HepG2 (cell line): ENCODE results near the gene KIF2C. TPM values are rescaled to one million over a fixed set of nuclear protein-coding genes. Genes with fewer than 3 reads are reported as not detected.

ENCODE experiments used
- FOXJ3 ChIP-seq: sonication (generic); formaldehyde crosslinking; IDR thresholded peaks from 2 replicates; pipeline ENCODE4 v1.4.0; 2020; ENCODE audit warnings: missing genetic modification reagents, mild to moderate bottlenecking, borderline replicate concordance
- GATAD1 ChIP-seq: IDR thresholded peaks from 2 replicates; pipeline ENCODE4 v1.6.1; 2016; ENCODE audit warnings: missing genetic modification reagents, missing compliant biosample characterization
- HMGA1 ChIP-seq: sonication (generic); formaldehyde crosslinking; conservative IDR thresholded peaks from 2 replicates; pipeline ENCODE4 v1.4.0; 2020; ENCODE audit warnings: missing genetic modification reagents
- KLF16 ChIP-seq, 2 experiments: sonication (generic) in 1 of 2; formaldehyde crosslinking in 1 of 2; IDR thresholded peaks; 2 replicates each; pipeline versions ENCODE4 v1.6.1 to v1.8.0; 2016 to 2023; ENCODE audit warnings: missing genetic modification reagents in 2 of 2, missing compliant biosample characterization in 1 of 2
- NAIF1 ChIP-seq: sonication (generic); formaldehyde crosslinking; IDR thresholded peaks from 2 replicates; pipeline ENCODE4 v1.5.0; 2020; ENCODE audit warnings: mild to moderate bottlenecking, missing genetic modification reagents, borderline replicate concordance
- NFKB2 ChIP-seq: sonication (generic); formaldehyde crosslinking; IDR thresholded peaks from 2 replicates; pipeline ENCODE4 v1.4.0; 2020; ENCODE audit warnings: missing genetic modification reagents, borderline replicate concordance
- NFYB ChIP-seq: sonication (generic); formaldehyde crosslinking; IDR thresholded peaks from 2 replicates; pipeline ENCODE4 v1.4.0; 2020; ENCODE audit warnings: missing genetic modification reagents
- PRPF4 ChIP-seq: fragments of 200-400 bp; formaldehyde crosslinking; IDR thresholded peaks from 2 replicates; pipeline ENCODE4 v1.6.1; 2016; ENCODE audit warnings: low read length, low read depth; ENCODE audit not compliant: poor library complexity, severe bottlenecking
- RBM39 ChIP-seq: fragments of 200-400 bp; formaldehyde crosslinking; IDR thresholded peaks from one replicate; pipeline ENCODE4 v1.6.1; 2018; ENCODE audit warnings: antibody characterized with exemption, mild to moderate bottlenecking, low read depth, low read length; ENCODE audit not compliant: poor library complexity, severe bottlenecking
- RORA ChIP-seq: sonication (generic); formaldehyde crosslinking; IDR thresholded peaks from 2 replicates; pipeline ENCODE4 v1.5.0; 2020; ENCODE audit warnings: mild to moderate bottlenecking, missing genetic modification reagents, moderate library complexity
- SIX1 ChIP-seq: sonication (generic); formaldehyde crosslinking; IDR thresholded peaks from 2 replicates; pipeline ENCODE4 v1.4.0; 2020; ENCODE audit warnings: missing genetic modification reagents, borderline replicate concordance
- TBP ChIP-seq: sonication (generic); formaldehyde crosslinking; IDR thresholded peaks from 2 replicates; pipeline ENCODE4 v1.5.0; 2020; ENCODE audit warnings: missing genetic modification reagents
- ZNF230 ChIP-seq: sonication (generic); formaldehyde crosslinking; IDR thresholded peaks from 2 replicates; pipeline ENCODE4 v1.4.0; 2020; ENCODE audit warnings: mild to moderate bottlenecking, missing genetic modification reagents
- ZNF383 ChIP-seq: sonication (generic); formaldehyde crosslinking; IDR thresholded peaks from 2 replicates; pipeline ENCODE4 v1.4.0; 2020; ENCODE audit warnings: missing genetic modification reagents, mild to moderate bottlenecking, borderline replicate concordance
- ZNF562 ChIP-seq: sonication (generic); formaldehyde crosslinking; IDR thresholded peaks from 2 replicates; pipeline ENCODE4 v1.8.0; 2022; ENCODE audit warnings: missing genetic modification reagents, borderline replicate concordance
- ZNF761 ChIP-seq: sonication (generic); formaldehyde crosslinking; conservative IDR thresholded peaks from 2 replicates; pipeline ENCODE4 v1.4.0; 2020; ENCODE audit warnings: mild to moderate bottlenecking, missing genetic modification reagents
- ZNF879 ChIP-seq: sonication (generic); formaldehyde crosslinking; IDR thresholded peaks from 2 replicates; pipeline ENCODE4 v1.8.1; 2023; ENCODE audit warnings: missing genetic modification reagents
- ZSCAN29 ChIP-seq: sonication (generic); formaldehyde crosslinking; conservative IDR thresholded peaks from 2 replicates; pipeline ENCODE4 v1.4.0; 2020; ENCODE audit warnings: mild to moderate bottlenecking, missing genetic modification reagents
- polyA plus RNA-seq, 8 experiments: library from polyadenylated mRNA; depleted of rRNA in 3 of 8; stranded (reverse) in 7 of 8; unstranded in 1 of 8; fragments of >200 nt; fragmentation: Illumina TruSeq in 4 of 8; extraction: Trizol in 4 of 8; gene quantifications; 2 replicates each; pipeline versions ENCODE4 v1.2.1 to v1.2.3, GENCODE V29; 2011 to 2016; ENCODE audit warnings: low read depth in 4 of 8, missing spikeins in 1 of 8, mixed read lengths in 1 of 8; ENCODE audit not compliant: insufficient read depth in 1 of 8
- total RNA-seq, 5 experiments: library from RNA; depleted of rRNA; stranded (reverse); fragments of >200 nt; fragmentation: Illumina TruSeq; extraction: Trizol; gene quantifications; 2 replicates each; pipeline ENCODE4 v1.2.3, GENCODE V29; 2016; ENCODE audit warnings: low read depth in 1 of 5
- TF ChIP-seq, protein P1 (sequence below): sonication (generic); formaldehyde crosslinking; conservative IDR thresholded peaks from 2 replicates; pipeline ENCODE4 v1.4.0; 2020; ENCODE audit warnings: missing genetic modification reagents
- TF ChIP-seq, protein P2 (sequence below): sonication (generic); formaldehyde crosslinking; IDR thresholded peaks from 2 replicates; pipeline ENCODE4 v1.4.0; 2020; ENCODE audit warnings: mild to moderate bottlenecking, low read depth, missing genetic modification reagents
- TF ChIP-seq, protein P3 (sequence below): sonication (generic); formaldehyde crosslinking; IDR thresholded peaks from 2 replicates; pipeline ENCODE4 v1.8.1; 2023; ENCODE audit warnings: mild to moderate bottlenecking, missing genetic modification reagents
- TF ChIP-seq, protein P4 (sequence below): IDR thresholded peaks from 2 replicates; pipeline ENCODE4 v1.6.1; 2016; ENCODE audit warnings: low read depth
- TF ChIP-seq, protein P5 (sequence below): sonication (generic); formaldehyde crosslinking; IDR thresholded peaks from 2 replicates; pipeline ENCODE4 v1.5.0; 2020; ENCODE audit warnings: missing genetic modification reagents

The KIF2C gene
- total and polyA plus RNA-seq, 2 of the 13 experiments (the other 11 are each of a cell fraction or from before 2014, with no cell fraction given): 29.7 to 53.7 TPM

DNA sequence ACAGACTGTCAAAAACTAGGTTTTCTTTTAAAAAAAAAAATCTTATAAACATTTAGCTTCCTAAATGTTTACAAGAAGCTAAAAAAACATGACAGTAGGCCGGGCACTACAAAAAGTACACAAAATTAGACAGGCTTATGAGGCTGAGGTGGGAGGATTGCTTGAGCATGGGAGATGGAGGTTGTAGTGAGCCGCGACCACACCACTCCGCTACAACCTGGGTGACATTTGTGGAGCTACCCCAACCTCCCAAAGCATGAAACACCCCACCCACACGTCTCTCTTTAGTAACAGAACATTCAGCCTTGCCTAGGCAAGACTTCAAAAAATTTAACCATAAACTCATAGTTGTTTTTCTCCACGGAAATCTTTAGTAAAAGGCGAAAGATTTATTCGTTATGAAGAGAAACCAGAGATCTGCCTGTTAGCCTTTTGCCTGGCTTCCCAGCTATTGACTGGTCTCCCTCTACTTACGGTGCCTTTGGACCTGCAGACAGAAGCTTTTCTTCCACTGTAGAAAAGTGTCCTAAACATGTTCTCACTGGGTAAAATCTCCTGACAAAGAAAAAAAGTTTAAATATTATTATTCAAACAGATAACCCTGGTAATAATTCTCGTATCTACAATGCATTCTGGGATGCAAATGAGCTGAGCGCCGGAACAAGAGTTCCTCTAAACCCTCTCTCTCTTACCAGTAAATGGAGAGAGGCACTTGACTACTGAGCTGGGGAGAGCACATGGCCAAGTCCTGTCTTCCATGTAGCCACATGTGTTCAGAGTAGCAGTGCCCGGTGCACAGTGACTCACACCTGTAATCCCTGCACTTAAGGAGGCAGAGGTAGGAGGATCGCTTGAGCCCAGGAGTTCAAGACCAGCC, 17.9 kb upstream of the KIF2C start (continued):
- TF ChIP-seq FOXJ3: peak; percentile 8; the same call in 1 of the 2 replicates
- peak; percentile 30; the same call in 1 of the 2 replicates for TF ChIP-seq GATAD1
- TF ChIP-seq, protein P1, sequence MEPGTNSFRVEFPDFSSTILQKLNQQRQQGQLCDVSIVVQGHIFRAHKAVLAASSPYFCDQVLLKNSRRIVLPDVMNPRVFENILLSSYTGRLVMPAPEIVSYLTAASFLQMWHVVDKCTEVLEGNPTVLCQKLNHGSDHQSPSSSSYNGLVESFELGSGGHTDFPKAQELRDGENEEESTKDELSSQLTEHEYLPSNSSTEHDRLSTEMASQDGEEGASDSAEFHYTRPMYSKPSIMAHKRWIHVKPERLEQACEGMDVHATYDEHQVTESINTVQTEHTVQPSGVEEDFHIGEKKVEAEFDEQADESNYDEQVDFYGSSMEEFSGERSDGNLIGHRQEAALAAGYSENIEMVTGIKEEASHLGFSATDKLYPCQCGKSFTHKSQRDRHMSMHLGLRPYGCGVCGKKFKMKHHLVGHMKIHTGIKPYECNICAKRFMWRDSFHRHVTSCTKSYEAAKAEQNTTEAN: 0 out of 2 replicates have a peak, but pooled peaks have one; percentile 45
- TF ChIP-seq RBM39: peak; percentile 24
- TF ChIP-seq, protein P2, sequence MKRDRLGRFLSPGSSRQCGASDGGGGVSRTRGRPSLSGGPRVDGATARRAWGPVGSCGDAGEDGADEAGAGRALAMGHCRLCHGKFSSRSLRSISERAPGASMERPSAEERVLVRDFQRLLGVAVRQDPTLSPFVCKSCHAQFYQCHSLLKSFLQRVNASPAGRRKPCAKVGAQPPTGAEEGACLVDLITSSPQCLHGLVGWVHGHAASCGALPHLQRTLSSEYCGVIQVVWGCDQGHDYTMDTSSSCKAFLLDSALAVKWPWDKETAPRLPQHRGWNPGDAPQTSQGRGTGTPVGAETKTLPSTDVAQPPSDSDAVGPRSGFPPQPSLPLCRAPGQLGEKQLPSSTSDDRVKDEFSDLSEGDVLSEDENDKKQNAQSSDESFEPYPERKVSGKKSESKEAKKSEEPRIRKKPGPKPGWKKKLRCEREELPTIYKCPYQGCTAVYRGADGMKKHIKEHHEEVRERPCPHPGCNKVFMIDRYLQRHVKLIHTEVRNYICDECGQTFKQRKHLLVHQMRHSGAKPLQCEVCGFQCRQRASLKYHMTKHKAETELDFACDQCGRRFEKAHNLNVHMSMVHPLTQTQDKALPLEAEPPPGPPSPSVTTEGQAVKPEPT: no peak; the same call in 1 of the 2 replicates
- no peak; the same call in 1 of the 2 replicates for TF ChIP-seq NFKB2
- TF ChIP-seq, protein P3, sequence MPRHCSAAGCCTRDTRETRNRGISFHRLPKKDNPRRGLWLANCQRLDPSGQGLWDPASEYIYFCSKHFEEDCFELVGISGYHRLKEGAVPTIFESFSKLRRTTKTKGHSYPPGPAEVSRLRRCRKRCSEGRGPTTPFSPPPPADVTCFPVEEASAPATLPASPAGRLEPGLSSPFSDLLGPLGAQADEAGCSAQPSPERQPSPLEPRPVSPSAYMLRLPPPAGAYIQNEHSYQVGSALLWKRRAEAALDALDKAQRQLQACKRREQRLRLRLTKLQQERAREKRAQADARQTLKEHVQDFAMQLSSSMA (CRISPR knock-in tag): no peak
- no peak; the same call in 1 of the 2 replicates for TF ChIP-seq ZNF562 (CRISPR knock-in tag)
- no peak; the same call in 1 of the 2 replicates for TF ChIP-seq ZNF230 (CRISPR knock-in tag)
- no peak for TF ChIP-seq HMGA1
- no peak; the same call in 1 of the 2 replicates for TF ChIP-seq ZNF761
- TF ChIP-seq PRPF4: no peak
- TF ChIP-seq ZNF383 (CRISPR knock-in tag): no peak
- TF ChIP-seq ZSCAN29 (CRISPR knock-in tag): 0 out of 2 replicates have a peak, but pooled peaks have one; percentile 31
- no peak for TF ChIP-seq TBP
- TF ChIP-seq NAIF1 (CRISPR knock-in tag): peak; percentile 81
- TF ChIP-seq KLF16 (CRISPR knock-in tag; IDR thresholded peaks at IDR 0.05): peak; percentile 70 to 95; a peak in 3 of 4 replicates
- no peak for TF ChIP-seq ZNF879 (CRISPR knock-in tag)
- TF ChIP-seq, protein P4, sequence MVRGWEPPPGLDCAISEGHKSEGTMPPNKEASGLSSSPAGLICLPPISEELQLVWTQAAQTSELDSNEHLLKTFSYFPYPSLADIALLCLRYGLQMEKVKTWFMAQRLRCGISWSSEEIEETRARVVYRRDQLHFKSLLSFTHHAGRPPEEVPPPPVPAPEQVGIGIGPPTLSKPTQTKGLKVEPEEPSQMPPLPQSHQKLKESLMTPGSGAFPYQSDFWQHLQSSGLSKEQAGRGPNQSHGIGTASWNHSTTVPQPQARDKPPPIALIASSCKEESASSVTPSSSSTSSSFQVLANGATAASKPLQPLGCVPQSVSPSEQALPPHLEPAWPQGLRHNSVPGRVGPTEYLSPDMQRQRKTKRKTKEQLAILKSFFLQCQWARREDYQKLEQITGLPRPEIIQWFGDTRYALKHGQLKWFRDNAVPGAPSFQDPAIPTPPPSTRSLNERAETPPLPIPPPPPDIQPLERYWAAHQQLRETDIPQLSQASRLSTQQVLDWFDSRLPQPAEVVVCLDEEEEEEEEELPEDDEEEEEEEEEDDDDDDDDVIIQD (CRISPR knock-in tag): no peak
- peak; percentile 69; the same call in 1 of the 2 replicates for TF ChIP-seq SIX1 (CRISPR knock-in tag)
- TF ChIP-seq RORA: no peak
- TF ChIP-seq, protein P5, sequence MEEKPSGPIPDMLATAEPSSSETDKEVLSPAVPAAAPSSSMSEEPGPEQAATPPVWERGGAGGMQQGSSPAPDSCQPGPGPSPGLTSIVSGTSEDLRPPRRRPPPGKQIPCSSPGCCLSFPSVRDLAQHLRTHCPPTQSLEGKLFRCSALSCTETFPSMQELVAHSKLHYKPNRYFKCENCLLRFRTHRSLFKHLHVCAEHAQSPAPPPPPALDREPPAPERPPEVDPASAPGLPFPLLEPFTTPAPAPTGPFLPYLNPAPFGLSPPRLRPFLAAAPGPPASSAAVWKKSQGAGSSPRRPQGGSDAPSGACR (CRISPR knock-in tag): peak; percentile 78
- peak; percentile 34; the same call in 1 of the 2 replicates for TF ChIP-seq NFYB
